Measurements from ENCODE around the gene ADAMTSL3.

DNA sequence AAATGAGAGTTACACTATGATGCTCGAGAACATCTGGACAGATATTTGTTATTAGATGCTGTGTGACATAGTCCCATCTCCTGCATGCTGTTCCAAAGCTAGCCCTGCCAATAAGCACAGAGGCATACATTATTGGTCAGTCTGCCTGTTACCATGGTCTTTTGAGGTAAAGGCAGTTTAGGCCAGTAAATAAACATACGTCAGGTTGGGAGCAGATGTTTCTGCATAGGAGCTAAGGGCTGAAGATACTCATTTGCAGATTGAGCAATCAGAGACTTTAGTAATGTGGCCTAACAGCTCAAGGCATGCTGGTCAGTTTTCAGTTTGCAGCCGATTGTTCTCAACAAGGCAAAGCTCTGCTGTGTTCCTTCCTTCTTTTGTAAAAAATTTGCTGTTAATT lies 192.9 kb downstream of the ADAMTSL3 start:
- TF ChIP-seq POLR2AphosphoS5 (IDR thresholded peaks at IDR 0.05; ENCODE audit: low read depth) (no peak), EZH2 (IDR thresholded peaks at IDR 0.05; ENCODE audit: low read depth, unreplicated experiment) (no peak)
- TF ChIP-seq, protein P1, sequence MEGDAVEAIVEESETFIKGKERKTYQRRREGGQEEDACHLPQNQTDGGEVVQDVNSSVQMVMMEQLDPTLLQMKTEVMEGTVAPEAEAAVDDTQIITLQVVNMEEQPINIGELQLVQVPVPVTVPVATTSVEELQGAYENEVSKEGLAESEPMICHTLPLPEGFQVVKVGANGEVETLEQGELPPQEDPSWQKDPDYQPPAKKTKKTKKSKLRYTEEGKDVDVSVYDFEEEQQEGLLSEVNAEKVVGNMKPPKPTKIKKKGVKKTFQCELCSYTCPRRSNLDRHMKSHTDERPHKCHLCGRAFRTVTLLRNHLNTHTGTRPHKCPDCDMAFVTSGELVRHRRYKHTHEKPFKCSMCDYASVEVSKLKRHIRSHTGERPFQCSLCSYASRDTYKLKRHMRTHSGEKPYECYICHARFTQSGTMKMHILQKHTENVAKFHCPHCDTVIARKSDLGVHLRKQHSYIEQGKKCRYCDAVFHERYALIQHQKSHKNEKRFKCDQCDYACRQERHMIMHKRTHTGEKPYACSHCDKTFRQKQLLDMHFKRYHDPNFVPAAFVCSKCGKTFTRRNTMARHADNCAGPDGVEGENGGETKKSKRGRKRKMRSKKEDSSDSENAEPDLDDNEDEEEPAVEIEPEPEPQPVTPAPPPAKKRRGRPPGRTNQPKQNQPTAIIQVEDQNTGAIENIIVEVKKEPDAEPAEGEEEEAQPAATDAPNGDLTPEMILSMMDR (conservative IDR thresholded peaks at IDR 0.05; ENCODE audit: low read depth in 2 of 2): no peak
- TF ChIP-seq, protein P2, sequence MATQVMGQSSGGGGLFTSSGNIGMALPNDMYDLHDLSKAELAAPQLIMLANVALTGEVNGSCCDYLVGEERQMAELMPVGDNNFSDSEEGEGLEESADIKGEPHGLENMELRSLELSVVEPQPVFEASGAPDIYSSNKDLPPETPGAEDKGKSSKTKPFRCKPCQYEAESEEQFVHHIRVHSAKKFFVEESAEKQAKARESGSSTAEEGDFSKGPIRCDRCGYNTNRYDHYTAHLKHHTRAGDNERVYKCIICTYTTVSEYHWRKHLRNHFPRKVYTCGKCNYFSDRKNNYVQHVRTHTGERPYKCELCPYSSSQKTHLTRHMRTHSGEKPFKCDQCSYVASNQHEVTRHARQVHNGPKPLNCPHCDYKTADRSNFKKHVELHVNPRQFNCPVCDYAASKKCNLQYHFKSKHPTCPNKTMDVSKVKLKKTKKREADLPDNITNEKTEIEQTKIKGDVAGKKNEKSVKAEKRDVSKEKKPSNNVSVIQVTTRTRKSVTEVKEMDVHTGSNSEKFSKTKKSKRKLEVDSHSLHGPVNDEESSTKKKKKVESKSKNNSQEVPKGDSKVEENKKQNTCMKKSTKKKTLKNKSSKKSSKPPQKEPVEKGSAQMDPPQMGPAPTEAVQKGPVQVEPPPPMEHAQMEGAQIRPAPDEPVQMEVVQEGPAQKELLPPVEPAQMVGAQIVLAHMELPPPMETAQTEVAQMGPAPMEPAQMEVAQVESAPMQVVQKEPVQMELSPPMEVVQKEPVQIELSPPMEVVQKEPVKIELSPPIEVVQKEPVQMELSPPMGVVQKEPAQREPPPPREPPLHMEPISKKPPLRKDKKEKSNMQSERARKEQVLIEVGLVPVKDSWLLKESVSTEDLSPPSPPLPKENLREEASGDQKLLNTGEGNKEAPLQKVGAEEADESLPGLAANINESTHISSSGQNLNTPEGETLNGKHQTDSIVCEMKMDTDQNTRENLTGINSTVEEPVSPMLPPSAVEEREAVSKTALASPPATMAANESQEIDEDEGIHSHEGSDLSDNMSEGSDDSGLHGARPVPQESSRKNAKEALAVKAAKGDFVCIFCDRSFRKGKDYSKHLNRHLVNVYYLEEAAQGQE (IDR thresholded peaks at IDR 0.05; ENCODE audit: unreplicated experiment): no peak
